Ishikawa (cell line): ENCODE data around the gene MARCKS.

ENCODE experiments used
- CEBPB ChIP-seq: IDR thresholded peaks from 2 replicates; pipeline ENCODE4 v1.6.1; 2012
- CREB1 ChIP-seq: IDR thresholded peaks from 2 replicates; pipeline ENCODE4 v1.6.1; 2012; ENCODE audit warnings: low read depth
- EGR1 ChIP-seq: IDR thresholded peaks from 2 replicates; pipeline ENCODE4 v1.6.1; 2012
- EP300 ChIP-seq: IDR thresholded peaks from 2 replicates; pipeline ENCODE4 v1.6.1; 2012; ENCODE audit warnings: borderline replicate concordance
- FOXM1 ChIP-seq: IDR thresholded peaks from 2 replicates; pipeline ENCODE4 v1.6.1; 2012; ENCODE audit warnings: low read depth, borderline replicate concordance
- NFIC ChIP-seq: IDR thresholded peaks from 2 replicates; pipeline ENCODE4 v1.6.1; 2012
- RAD21 ChIP-seq: IDR thresholded peaks from 2 replicates; pipeline ENCODE4 v1.6.1; 2012; ENCODE audit warnings: low read depth
- TAF1 ChIP-seq: IDR thresholded peaks from 2 replicates; pipeline ENCODE4 v1.6.1; 2012; ENCODE audit warnings: low read depth, mild to moderate bottlenecking
- TCF12 ChIP-seq: IDR thresholded peaks from 2 replicates; pipeline ENCODE4 v1.6.1; 2012; ENCODE audit warnings: low read depth
- TEAD4 ChIP-seq: IDR thresholded peaks from 2 replicates; pipeline ENCODE4 v1.6.1; 2012
- YY1 ChIP-seq: IDR thresholded peaks from 2 replicates; pipeline ENCODE4 v1.6.1; 2012; ENCODE audit warnings: low read depth
- ZBTB7A ChIP-seq: IDR thresholded peaks from 2 replicates; pipeline ENCODE4 v1.6.1; 2012; ENCODE audit warnings: low read depth
- TF ChIP-seq, protein P1 (sequence below): IDR thresholded peaks from 2 replicates; pipeline ENCODE4 v1.6.1; 2012
- TF ChIP-seq, protein P2 (sequence below): IDR thresholded peaks from 2 replicates; pipeline ENCODE4 v1.6.1; 2012
- TF ChIP-seq, protein P3 (sequence below): IDR thresholded peaks from 2 replicates; pipeline ENCODE4 v1.6.1; 2012; ENCODE audit warnings: low read depth, mild to moderate bottlenecking

The MARCKS gene

DNA sequence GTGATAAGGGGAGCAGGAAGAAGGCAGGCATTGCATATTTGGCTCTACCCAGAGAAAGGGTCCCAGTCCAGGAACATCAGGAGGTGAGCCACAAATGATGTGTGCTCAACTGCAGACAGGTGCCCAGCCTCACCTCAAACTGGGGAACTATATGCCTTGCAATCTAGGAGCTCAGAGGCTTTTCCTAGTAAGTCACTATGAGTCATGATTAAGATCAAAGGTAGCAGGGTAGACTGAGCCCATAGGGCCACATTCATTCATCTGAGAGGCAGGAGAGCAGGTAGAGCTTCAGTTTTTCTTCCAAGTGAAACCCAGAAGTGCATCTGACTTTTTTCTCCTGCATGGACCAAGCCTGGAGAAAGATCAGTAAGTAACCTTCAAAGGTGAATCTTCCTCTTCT, 31.3 kb downstream of the MARCKS start:
- TF ChIP-seq RAD21 (no peak), EP300 (no peak), TAF1 (no peak), ZBTB7A (no peak), FOXM1 (no peak)

DNA sequence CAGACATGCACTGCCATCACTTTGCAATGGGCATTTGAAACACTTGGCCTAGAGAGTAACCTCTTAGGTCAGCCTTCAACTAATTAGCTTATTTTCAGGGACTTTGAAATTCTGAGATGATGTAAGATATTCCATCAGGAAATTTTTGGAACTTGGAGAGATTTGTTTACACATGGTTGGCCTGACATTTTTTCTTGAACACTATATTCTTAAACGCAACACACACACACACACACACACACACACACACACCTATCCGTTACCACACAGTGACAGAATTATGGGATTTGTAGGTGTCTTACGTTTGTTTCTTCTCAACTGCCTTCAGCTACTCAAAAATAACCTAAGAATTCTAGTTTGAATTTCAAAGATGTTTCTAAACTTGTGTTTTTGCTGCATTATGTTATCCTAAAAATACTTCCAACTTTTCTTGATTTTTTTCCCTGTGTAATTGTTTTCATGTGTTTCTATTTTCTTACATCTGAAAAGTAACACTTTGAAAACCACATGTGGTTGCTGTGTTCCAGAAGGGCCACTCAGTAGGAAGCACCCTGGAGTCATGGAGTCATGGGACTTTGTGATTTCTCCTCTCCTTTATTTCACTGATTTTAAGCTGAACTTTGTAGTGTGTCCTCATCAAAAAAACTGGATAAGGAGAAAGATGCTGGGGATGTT, 31.9 kb downstream of the MARCKS start:
- no peak for TF ChIP-seq ZBTB7A
- TF ChIP-seq, protein P1, sequence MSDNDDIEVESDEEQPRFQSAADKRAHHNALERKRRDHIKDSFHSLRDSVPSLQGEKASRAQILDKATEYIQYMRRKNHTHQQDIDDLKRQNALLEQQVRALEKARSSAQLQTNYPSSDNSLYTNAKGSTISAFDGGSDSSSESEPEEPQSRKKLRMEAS, result no peak
- no peak for TF ChIP-seq EGR1
- no peak for TF ChIP-seq TEAD4
- no peak for TF ChIP-seq FOXM1
- TF ChIP-seq CREB1, result no peak
- TF ChIP-seq, protein P2, sequence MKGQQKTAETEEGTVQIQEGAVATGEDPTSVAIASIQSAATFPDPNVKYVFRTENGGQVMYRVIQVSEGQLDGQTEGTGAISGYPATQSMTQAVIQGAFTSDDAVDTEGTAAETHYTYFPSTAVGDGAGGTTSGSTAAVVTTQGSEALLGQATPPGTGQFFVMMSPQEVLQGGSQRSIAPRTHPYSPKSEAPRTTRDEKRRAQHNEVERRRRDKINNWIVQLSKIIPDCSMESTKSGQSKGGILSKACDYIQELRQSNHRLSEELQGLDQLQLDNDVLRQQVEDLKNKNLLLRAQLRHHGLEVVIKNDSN, result no peak
- TF ChIP-seq YY1, result no peak
- no peak for TF ChIP-seq TCF12
- TF ChIP-seq RAD21, result no peak
- TF ChIP-seq, protein P3, sequence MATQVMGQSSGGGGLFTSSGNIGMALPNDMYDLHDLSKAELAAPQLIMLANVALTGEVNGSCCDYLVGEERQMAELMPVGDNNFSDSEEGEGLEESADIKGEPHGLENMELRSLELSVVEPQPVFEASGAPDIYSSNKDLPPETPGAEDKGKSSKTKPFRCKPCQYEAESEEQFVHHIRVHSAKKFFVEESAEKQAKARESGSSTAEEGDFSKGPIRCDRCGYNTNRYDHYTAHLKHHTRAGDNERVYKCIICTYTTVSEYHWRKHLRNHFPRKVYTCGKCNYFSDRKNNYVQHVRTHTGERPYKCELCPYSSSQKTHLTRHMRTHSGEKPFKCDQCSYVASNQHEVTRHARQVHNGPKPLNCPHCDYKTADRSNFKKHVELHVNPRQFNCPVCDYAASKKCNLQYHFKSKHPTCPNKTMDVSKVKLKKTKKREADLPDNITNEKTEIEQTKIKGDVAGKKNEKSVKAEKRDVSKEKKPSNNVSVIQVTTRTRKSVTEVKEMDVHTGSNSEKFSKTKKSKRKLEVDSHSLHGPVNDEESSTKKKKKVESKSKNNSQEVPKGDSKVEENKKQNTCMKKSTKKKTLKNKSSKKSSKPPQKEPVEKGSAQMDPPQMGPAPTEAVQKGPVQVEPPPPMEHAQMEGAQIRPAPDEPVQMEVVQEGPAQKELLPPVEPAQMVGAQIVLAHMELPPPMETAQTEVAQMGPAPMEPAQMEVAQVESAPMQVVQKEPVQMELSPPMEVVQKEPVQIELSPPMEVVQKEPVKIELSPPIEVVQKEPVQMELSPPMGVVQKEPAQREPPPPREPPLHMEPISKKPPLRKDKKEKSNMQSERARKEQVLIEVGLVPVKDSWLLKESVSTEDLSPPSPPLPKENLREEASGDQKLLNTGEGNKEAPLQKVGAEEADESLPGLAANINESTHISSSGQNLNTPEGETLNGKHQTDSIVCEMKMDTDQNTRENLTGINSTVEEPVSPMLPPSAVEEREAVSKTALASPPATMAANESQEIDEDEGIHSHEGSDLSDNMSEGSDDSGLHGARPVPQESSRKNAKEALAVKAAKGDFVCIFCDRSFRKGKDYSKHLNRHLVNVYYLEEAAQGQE, result no peak
- no peak for TF ChIP-seq EP300
- TF ChIP-seq CEBPB, result no peak
- no peak for TF ChIP-seq NFIC
- TF ChIP-seq TAF1, result no peak

DNA sequence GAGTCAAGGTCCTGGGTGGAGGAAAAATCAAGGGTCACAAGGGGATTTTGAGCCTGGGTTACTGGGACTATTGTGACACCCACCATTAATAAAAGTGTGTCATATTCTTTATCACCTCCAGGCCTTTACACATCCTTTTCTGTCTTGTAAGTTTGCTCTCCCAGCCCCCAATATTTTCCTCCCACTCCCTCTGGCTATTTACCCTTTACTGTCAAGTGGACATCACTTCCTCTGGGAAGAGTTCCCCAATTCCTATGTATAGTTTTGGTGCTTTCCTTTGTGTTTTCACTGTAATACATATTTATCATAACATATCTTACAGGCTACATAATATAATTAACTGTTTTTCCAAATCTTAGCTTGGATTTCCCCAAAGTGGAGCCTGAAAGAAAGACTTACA, 36.3 kb downstream of the MARCKS start:
- TF ChIP-seq, protein P1, result no peak
- TF ChIP-seq EP300 (no peak), EGR1 (no peak)

DNA sequence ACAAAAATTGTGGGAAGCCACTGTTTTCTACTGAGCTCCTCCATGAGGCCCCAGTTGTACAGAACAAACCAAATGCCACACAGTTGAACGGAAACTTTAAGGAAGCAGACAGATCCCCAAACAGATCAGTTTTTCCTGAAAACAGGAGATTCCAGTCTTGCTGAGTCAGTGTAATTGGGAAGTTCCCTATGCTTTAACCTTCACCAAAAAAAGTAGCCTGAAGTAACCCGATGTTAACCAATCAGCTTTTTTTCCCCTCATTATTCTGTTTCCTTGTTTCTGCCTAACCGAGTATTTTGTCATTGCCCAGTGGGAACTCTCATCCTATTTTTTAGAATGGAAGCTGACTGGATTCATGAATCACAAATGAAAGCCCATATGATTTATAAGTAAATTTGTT, 36.7 kb downstream of the MARCKS start:
- TF ChIP-seq NFIC (no peak), CREB1 (no peak), EP300 (no peak), ZBTB7A (no peak), YY1 (no peak), FOXM1 (no peak), TAF1 (no peak), EGR1 (no peak)
- TF ChIP-seq, protein P3, result no peak
- TF ChIP-seq, protein P2, result no peak

DNA sequence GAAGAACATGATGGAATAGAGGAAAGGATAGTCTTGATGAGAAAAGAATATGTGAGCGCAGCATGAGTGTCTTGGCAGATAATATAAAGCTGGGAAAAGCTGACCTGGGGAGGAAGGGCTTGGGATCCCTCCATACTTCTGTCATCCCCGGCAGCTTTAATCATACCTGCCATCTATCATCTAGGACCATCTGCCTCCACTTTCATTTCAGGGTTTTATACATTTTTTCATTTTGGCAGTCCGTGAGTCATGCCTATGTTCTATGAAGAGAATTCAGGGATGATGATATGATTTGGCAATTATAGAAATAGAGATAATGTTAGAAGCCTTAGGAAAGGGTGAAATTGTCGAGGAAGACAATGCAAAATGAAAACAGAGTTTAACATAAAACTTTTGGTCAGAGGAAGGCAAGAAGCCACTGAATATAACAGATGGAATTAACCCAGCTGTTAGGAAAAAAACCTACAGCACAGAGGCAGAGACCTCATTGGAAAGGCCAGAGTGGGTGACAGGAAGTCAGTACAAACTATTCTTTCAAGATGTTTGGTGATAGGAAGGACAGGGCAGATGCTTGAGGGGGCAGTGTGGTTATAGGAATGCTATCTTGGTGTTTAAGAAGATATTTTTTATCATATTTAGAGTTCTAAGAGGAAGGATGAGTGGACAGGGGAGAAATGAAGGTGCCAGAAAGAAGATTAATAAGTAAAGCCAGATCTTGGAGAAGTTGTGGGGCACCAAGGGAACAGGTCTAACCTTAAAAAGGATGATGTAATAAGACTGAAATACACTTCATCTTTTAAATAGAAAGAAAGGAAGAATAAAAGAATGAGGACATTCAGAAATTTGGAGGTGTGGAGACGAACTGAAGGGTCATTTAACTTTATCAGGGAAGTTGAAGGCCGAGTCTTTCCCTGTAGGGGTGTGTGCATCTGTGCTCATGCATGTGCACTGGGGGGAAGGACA, 37.8 kb downstream of the MARCKS start:
- TF ChIP-seq ZBTB7A (no peak), TCF12 (no peak), NFIC (no peak), FOXM1 (no peak), TAF1 (no peak), EGR1 (no peak), EP300 (no peak), RAD21 (no peak), TEAD4 (no peak), CEBPB (no peak), CREB1 (no peak), YY1 (no peak)
- TF ChIP-seq, protein P2, result no peak
- TF ChIP-seq, protein P1, result no peak
- TF ChIP-seq, protein P3, result no peak
